Chondrocyte (in vitro differentiated cells): ENCODE measurements around the gene ZBTB2. TPM values are rescaled to one million over a fixed set of nuclear protein-coding genes. Genes with fewer than 3 reads are reported as not detected.

Experiments
- DNase-seq: peaks from one replicate; pipeline ENCODE4 v3.0.0; 2021; ENCODE audit warnings: mixed read lengths, low spot score
- H3K27ac Mint-ChIP-seq: one replicate; pipeline ENCODE4 v1.8.0; 2021; ENCODE audit warnings: mild to moderate bottlenecking, moderate library complexity, mixed read lengths; ENCODE audit not compliant: unreplicated experiment
- H3K27me3 Mint-ChIP-seq: 2 replicates; pipeline ENCODE4 v1.8.0; 2021; ENCODE audit warnings: low read depth, mixed read lengths
- H3K36me3 Mint-ChIP-seq: 2 replicates; pipeline ENCODE4 v1.8.0; 2021; ENCODE audit warnings: low read depth, mixed read lengths
- H3K4me1 Mint-ChIP-seq: 2 replicates; pipeline ENCODE4 v1.8.0; 2021; ENCODE audit warnings: low read depth, mild to moderate bottlenecking, mixed read lengths
- H3K4me3 Mint-ChIP-seq: one replicate; pipeline ENCODE4 v1.8.0; 2021; ENCODE audit warnings: mild to moderate bottlenecking, moderate library complexity, mixed read lengths; ENCODE audit not compliant: unreplicated experiment
- H3K9me3 Mint-ChIP-seq: 2 replicates; pipeline ENCODE4 v1.8.0; 2021; ENCODE audit warnings: low read depth, mixed read lengths
- total RNA-seq: library from RNA; stranded (reverse); gene quantifications from 3 replicates; pipeline ENCODE4 v1.2.1, GENCODE V29; 2021
- TF ChIP-seq, protein P1 (sequence below): fragments of 200-600 bp; sonication (generic); IDR thresholded peaks from 2 replicates; pipeline ENCODE4 v1.5.0; 2021; ENCODE audit warnings: antibody characterized with exemption, mild to moderate bottlenecking, moderate library complexity

The ZBTB2 gene
- total RNA-seq, 1 donor from 2014 or later, result 10.1 TPM

DNA sequence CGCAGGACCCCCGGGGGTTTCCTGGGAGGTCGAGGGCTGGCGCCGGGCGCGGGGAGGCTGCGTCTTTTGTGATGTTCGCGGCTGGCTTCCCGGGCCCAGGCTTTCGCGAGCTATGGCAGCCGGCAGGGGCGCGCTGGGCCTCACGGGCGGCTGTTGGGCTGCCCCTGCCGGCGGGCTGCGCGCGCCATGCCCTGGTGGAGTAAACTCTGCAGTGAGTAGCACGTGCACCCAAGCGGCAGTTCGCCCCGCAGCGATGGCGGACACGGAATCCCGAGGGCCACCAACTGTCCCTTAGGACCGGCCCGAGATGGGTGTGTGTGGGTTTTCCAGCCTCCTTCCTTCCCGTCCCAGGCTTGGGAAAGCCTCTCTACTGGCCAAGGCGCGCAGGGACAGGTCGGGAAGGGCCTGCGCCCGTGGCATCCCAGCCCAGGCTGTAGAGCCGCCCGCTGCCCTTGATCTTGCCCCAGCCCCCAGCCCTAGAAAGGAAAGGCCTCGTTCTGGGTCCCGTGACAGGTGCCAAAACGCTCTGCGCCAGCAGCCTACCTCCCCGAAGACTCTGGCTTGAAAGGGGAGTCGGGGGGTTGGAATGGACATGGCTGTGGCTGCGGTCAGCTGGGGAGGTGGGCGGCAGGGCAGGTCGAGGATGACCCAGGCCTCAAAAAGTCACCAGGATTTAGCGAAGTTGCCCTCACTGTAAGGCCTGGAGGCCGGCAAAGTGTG lies 49.7 kb downstream of the ZBTB2 start:
- Mint-ChIP-seq H3K27me3 (no peaks in the 10 kb centered on the region), H3K4me1 (peaks cover 10% of the 10 kb centered on the region), H3K27ac (no peak overlapping the region), H3K36me3 (no peaks in the 10 kb centered on the region), H3K4me3 (no peak overlapping the region), H3K9me3 (no peaks in the 10 kb centered on the region)
- DNase-seq, result no peak
- TF ChIP-seq, protein P1, sequence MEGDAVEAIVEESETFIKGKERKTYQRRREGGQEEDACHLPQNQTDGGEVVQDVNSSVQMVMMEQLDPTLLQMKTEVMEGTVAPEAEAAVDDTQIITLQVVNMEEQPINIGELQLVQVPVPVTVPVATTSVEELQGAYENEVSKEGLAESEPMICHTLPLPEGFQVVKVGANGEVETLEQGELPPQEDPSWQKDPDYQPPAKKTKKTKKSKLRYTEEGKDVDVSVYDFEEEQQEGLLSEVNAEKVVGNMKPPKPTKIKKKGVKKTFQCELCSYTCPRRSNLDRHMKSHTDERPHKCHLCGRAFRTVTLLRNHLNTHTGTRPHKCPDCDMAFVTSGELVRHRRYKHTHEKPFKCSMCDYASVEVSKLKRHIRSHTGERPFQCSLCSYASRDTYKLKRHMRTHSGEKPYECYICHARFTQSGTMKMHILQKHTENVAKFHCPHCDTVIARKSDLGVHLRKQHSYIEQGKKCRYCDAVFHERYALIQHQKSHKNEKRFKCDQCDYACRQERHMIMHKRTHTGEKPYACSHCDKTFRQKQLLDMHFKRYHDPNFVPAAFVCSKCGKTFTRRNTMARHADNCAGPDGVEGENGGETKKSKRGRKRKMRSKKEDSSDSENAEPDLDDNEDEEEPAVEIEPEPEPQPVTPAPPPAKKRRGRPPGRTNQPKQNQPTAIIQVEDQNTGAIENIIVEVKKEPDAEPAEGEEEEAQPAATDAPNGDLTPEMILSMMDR, result no peak

DNA sequence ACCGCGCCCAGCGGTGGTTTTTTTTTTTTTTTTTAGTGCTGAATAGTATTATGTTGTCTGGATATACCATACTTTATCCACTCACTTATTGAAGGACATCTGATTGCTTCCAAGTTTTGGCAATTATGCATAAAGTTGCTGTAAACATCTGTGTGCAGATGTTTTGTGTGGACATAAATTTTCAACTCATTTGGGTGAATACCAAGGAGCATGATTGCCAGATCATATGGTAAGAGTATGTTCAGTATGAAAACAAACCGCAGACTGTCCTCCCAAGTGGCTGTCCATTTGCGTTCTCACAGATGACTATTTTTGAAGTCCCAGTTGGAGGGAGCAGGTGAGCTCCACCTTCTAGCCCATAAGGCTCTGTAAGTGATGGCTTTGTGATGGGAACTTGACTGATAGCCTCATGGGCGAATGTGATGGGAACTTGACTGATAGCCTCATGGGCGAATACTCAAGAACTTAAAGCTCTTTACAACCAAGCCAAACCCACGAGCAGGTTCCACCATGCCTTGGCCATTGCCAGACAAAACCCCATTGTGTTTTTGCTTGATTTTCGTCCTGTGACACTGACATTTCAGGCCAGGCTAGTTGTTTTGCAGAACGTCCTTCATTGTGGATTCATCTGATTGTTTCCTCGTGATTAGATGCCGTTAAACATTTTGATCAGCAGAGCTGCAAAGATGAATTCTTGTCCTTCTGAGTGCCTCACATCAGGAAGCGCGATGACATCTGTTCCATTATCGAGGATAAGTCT lies 51.0 kb downstream of the ZBTB2 start:
- no peaks in the 10 kb centered on the region for H3K36me3 Mint-ChIP-seq
- peaks cover 3% of the 10 kb centered on the region for H3K4me1 Mint-ChIP-seq
- no peaks in the 10 kb centered on the region for H3K9me3 Mint-ChIP-seq
- TF ChIP-seq, protein P1, result no peak
- DNase-seq, result no peak
- no peak overlapping the region for H3K4me3 Mint-ChIP-seq
- no peaks in the 10 kb centered on the region for H3K27me3 Mint-ChIP-seq
- no peak overlapping the region for H3K27ac Mint-ChIP-seq

DNA sequence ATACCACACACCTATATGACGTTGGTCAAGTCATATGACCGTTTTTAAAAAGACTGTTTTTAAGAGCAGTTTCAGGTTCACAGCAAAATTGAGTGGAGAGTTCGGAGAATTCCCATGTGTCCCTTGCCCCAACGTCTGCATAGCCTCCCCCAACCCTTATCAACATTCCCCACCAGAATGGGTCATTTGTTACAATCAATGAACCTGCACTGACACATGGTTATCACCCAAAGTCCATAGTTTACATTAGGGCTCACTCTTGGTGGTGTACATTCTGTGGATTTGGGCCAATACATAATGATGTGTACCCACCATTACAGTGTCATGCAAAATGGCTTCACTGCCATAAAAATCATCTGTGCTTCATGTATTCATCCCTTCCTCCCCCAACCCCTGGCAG lies 52.0 kb downstream of the ZBTB2 start:
- DNase-seq, result no peak
- H3K9me3 Mint-ChIP-seq, result no peaks in the 10 kb centered on the region
- no peak overlapping the region for H3K4me3 Mint-ChIP-seq
- H3K27me3 Mint-ChIP-seq, result no peaks in the 10 kb centered on the region
- no peaks in the 10 kb centered on the region for H3K36me3 Mint-ChIP-seq
- peaks cover 8% of the 10 kb centered on the region for H3K4me1 Mint-ChIP-seq
- H3K27ac Mint-ChIP-seq, result no peak overlapping the region
- TF ChIP-seq, protein P1, result no peak

DNA sequence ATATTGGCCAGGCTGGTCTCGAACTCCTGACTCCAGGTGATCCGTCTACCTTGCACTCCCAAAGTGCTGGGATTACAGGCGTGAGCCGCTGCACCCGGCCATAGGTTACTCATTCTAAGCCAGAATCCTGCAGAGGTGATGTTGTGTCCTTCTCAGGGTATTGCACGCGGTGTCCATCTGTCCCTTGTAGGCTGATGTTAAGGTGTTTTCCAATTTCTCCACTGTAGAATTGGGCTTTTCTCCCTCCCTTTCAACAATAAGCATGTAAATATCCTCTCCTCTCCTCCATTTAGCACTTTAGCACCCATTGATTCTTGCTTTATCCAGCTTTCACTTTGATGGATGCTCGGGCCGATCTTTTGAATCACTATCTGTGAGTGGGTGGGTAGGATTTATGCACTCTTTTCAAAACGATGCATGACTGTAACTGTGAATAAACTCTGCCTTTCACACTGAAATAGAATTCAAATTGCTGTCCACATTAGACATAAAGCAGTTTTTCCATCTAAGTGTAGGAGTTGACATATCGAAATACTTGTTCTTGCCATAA lies 52.6 kb downstream of the ZBTB2 start:
- Mint-ChIP-seq H3K36me3 (no peaks in the 10 kb centered on the region), H3K9me3 (no peaks in the 10 kb centered on the region), H3K27ac (no peak overlapping the region), H3K4me1 (peaks cover 11% of the 10 kb centered on the region), H3K27me3 (no peaks in the 10 kb centered on the region), H3K4me3 (no peak overlapping the region)
- DNase-seq, result no peak
- TF ChIP-seq, protein P1, result no peak

DNA sequence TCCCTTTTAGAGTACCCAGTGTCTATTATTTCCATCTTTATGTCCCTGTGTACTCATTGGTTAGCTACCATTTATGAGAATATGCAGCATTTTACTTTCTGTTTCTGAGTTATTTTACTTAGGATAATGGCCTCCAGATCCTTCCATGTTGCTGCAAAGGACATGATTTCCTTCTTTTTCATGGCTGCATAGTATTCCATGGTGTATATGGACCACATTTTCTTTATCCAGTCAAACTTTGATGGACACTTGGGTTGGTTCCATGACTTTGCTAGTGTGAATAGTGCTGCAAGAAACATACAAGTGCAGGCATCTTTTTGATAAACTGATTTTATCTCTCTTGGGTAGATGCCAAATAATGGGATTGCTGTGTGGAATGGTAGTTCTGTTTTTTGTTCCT lies 55.4 kb downstream of the ZBTB2 start:
- Mint-ChIP-seq H3K4me3 (no peak overlapping the region), H3K9me3 (no peaks in the 10 kb centered on the region), H3K4me1 (peaks cover 16% of the 10 kb centered on the region), H3K27me3 (no peaks in the 10 kb centered on the region), H3K36me3 (no peaks in the 10 kb centered on the region), H3K27ac (no peak overlapping the region)
- TF ChIP-seq, protein P1, result no peak
- DNase-seq, result no peak
